BJ (cell line): ENCODE data around the gene ASPN. TPM values are rescaled to one million over a fixed set of nuclear protein-coding genes. Genes with fewer than 3 reads are reported as not detected.

Experiments
- CTCF ChIA-PET: fragments of 350-600 bp; formaldehyde crosslinking; extraction: SDS; loops from one replicate; lab custom pipeline; 2021; ENCODE audit warnings: antibody characterized with exemption, inconsistent platforms; lab: Yijun Ruan, JAX
- POLR2A ChIA-PET: fragments of 300-600 bp; sonication (Branson Sonifier 250); formaldehyde crosslinking; extraction: SDS; loops from one replicate; lab custom pipeline; 2021; ENCODE audit warnings: antibody characterized with exemption; lab: Charles Lee
- DNase-seq: peaks from one replicate; pipeline ENCODE4 v3.0.0-alpha.2; 2011; ENCODE audit warnings: low read depth
- H3K27me3 ChIP-seq: 2 replicates; pipeline ENCODE4 v1.6.0; 2011; ENCODE audit warnings: low read length; ENCODE audit not compliant: control insufficient read depth, insufficient read depth
- H3K36me3 ChIP-seq: 2 replicates; pipeline ENCODE4 v1.5.1; 2011; ENCODE audit warnings: low read length; ENCODE audit not compliant: control insufficient read depth, insufficient read depth
- H3K4me3 ChIP-seq: 2 replicates; pipeline ENCODE4 v1.5.1; 2011; ENCODE audit warnings: low read depth, mild to moderate bottlenecking, control low read depth, low read length
- polyA plus RNA-seq: library from polyadenylated mRNA; depleted of rRNA; stranded (reverse); fragments of >200 nt; gene quantifications from 2 replicates; pipeline ENCODE4 v1.2.3, GENCODE V29; 2011
- TF ChIP-seq, protein P1 (sequence below): IDR thresholded peaks from 2 replicates; pipeline ENCODE4 v1.5.1; 2011; ENCODE audit warnings: low read depth, mild to moderate bottlenecking, control low read depth, inconsistent platforms, low read length, moderate library complexity; ENCODE audit not compliant: insufficient read depth

The ASPN gene
- polyA plus RNA-seq, 1 experiment, result 3.4 TPM

DNA sequence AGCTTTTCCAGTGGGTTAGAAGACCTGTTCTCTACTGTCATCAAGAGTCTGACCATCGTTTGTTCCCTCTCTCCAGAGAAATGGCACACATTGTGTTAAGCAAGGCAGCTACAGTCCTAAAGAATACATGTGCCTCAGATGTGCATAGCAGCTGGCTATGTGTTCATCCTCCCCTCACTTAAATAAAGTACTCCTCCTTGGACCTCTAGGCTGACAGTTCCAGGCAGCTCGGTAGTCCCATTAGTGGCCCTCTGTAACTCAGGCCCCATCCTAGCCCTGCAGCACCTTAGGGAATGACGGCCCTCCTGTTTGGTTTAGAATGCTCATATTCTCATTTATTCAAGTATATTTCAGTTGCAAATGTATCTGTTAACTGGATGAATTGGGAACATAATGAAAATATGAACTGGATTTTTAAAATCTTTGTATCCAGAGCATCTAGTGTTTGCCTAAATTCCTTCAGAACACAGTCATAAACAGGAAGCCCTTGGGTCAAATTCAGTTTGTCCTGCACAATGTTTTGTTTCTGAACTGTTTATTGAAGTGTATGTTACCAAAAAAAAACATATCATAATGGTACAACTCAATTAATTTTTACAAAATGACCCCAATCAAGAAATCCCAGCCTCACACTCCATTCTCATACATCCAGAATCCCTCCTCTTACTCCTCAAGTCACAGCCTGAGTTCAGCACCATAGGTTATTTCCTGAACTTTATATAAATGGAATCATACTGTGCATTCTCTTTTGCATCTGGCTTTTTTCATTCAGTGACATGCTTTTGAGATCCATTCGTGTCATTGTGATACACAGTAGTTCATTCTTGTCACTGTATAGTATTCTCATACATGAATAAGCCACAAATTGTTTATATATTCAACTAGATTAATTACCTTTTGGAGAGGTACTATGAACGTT, 1.6 kb upstream of the ASPN start:
- no peaks in the 10 kb centered on the region for H3K27me3 ChIP-seq
- TF ChIP-seq, protein P1, sequence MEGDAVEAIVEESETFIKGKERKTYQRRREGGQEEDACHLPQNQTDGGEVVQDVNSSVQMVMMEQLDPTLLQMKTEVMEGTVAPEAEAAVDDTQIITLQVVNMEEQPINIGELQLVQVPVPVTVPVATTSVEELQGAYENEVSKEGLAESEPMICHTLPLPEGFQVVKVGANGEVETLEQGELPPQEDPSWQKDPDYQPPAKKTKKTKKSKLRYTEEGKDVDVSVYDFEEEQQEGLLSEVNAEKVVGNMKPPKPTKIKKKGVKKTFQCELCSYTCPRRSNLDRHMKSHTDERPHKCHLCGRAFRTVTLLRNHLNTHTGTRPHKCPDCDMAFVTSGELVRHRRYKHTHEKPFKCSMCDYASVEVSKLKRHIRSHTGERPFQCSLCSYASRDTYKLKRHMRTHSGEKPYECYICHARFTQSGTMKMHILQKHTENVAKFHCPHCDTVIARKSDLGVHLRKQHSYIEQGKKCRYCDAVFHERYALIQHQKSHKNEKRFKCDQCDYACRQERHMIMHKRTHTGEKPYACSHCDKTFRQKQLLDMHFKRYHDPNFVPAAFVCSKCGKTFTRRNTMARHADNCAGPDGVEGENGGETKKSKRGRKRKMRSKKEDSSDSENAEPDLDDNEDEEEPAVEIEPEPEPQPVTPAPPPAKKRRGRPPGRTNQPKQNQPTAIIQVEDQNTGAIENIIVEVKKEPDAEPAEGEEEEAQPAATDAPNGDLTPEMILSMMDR, result no peak
- ChIA-PET POLR2A (no interaction called here), CTCF (interaction anchor here (0.8 to 1.5 kb wide), 2 partner anchors 23 to 38 kb away, joined by 3 to 4 read pairs; no protein-coding TSS in a partner anchor)
- no peak for DNase-seq
- no peaks in the 10 kb centered on the region for H3K36me3 ChIP-seq
- no peak overlapping the region for H3K4me3 ChIP-seq

DNA sequence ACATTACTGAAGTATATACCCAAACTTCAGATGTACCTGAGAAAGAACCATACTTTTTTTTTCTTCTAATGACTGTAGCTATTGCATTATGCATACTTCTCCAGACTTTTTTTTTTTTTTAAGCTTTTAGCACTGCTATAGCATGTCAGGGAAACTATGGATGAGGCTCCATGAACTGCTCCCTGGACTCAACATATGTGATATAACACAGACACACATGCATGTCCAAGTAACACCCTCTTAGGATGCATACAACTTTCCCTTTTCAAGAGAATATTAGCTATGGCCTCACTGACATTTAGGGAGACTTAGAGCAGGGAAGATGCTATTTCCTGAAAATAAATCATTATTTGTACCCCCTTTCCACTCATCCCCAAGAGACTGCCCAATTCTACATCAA, 499 bp upstream of the ASPN start:
- POLR2A ChIA-PET, result no interaction called here
- CTCF ChIA-PET, result interaction anchor here (0.6 to 1.5 kb wide), 5 partner anchors 9 to 126 kb away, joined by 3 to 4 read pairs (median 3); no protein-coding TSS in a partner anchor
- TF ChIP-seq, protein P1, result no peak
- DNase-seq, result no peak
- H3K27me3 ChIP-seq, result no peaks in the 10 kb centered on the region
- H3K4me3 ChIP-seq, result no peak overlapping the region
- H3K36me3 ChIP-seq, result no peaks in the 10 kb centered on the region

DNA sequence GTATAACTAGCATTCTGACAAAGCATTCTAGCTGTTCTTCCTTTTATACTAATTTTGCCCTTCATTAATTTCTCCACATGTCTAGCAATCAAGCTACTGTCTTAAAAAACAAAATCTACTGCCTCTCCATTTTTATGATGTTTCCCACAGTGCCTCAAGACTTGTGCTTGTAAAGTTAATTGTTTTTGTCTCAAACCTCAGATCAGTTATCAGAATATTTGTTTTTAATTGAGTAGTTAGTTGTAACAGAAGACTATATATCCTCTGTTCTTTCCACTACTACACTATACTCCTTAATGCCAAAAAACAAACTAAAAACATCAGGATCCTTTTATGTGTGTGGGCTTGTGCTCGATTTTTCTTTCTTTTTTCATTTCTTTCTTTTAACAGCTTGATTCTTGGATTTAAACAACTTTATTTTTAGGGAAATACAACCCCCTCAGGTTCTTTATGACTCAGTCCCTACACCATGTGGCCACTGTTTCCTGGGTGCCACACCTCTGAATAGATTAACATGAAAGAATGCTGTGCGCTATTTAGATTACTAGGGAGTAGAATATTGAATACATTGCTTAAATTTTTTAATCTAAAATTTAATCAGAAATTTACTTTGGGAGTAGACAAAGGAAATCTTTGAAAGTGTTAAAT, 1.2 kb downstream of the ASPN start:
- ChIA-PET CTCF (interaction anchor here (0.5 to 1.4 kb wide), 4 partner anchors 10 to 94 kb away, joined by 3 to 4 read pairs (median 4); no protein-coding TSS in a partner anchor), POLR2A (no interaction called here)
- H3K4me3 ChIP-seq, result no peak overlapping the region
- DNase-seq, result no peak
- no peaks in the 10 kb centered on the region for H3K36me3 ChIP-seq
- no peaks in the 10 kb centered on the region for H3K27me3 ChIP-seq
- TF ChIP-seq, protein P1, result no peak

DNA sequence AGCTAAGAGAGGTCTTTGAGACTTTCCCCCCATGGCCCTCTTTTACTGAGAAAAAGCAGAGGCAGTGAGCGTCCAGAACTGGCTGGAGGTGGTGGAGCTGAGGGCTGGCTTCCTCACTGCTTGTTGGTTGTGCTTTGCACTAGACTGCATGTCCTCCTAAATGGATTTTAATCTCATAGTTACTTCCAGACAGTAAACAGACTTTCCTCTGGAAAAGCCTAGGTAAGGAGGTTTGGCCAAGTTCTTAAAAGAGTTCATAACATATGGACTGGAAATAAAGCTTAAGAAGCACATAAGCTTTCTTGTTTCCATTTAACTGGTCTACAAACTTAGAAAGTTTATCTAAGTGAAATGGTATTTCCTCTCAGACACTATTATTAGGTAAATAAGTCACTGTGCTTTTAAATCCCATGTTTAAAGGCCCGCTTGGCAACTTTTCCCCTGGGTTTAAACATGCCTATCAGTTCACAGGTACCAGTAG, 2.0 kb downstream of the ASPN start:
- no peaks in the 10 kb centered on the region for H3K27me3 ChIP-seq
- ChIA-PET CTCF (interaction anchor here (0.5 to 1.4 kb wide), 3 partner anchors 9 to 93 kb away, joined by 3 to 4 read pairs (median 4); no protein-coding TSS in a partner anchor), POLR2A (interaction anchor here (0.6 kb wide), 1 partner anchor 102 kb away, joined by 3 read pairs; no protein-coding TSS in a partner anchor)
- H3K4me3 ChIP-seq, result no peak overlapping the region
- H3K36me3 ChIP-seq, result no peaks in the 10 kb centered on the region
- TF ChIP-seq, protein P1, result no peak
- DNase-seq, result no peak

DNA sequence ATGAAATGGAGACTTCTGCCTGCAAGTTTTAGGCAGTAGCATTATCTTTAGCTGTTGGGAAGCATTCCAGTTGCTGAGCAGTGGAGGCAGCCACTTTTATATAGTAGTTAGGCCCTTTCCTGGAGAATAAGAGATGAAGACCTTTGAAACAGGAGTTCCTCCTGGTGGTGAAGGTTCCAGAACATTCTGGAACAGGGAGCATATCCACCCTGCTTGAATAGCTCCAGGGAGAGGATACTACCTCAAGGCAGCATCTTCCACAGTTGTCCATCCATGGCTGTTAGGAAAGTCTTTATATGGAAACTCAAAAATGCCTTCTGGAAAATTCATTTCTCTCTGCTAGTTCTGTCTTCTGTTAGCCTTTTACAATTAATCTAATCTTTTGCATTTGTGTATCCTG, 3.0 kb downstream of the ASPN start:
- Histone ChIP-seq H3K36me3 (no peaks in the 10 kb centered on the region), H3K27me3 (no peaks in the 10 kb centered on the region), H3K4me3 (no peak overlapping the region)
- no peak for DNase-seq
- POLR2A ChIA-PET, result no interaction called here
- TF ChIP-seq, protein P1, result no peak
- CTCF ChIA-PET, result interaction anchor here (0.6 kb wide), 1 partner anchor 488 kb away, joined by 4 read pairs; no protein-coding TSS in a partner anchor
